C4-2B (cell line): ENCODE measurements around the gene KAZN.

ENCODE experiments used
- H3K27ac ChIP-seq: fragments of 450-650 bp; 2 replicates; pipeline ENCODE4 v1.5.1; 2017
- ZFX ChIP-seq: fragments of 450-650 bp; IDR thresholded peaks from 2 replicates; pipeline ENCODE4 v1.6.1; 2017
- TF ChIP-seq, protein P1 (sequence below): fragments of 450-650 bp; conservative IDR thresholded peaks from 2 replicates; pipeline ENCODE4 v1.5.1; 2017; ENCODE audit warnings: mild to moderate bottlenecking

KAZN gene

GRCh38 chr1:14844923-14845617, 246.6 kb downstream of the KAZN start:
- H3K27ac ChIP-seq: no peak overlapping the region
- TF ChIP-seq ZFX: no peak
- TF ChIP-seq, protein P1, sequence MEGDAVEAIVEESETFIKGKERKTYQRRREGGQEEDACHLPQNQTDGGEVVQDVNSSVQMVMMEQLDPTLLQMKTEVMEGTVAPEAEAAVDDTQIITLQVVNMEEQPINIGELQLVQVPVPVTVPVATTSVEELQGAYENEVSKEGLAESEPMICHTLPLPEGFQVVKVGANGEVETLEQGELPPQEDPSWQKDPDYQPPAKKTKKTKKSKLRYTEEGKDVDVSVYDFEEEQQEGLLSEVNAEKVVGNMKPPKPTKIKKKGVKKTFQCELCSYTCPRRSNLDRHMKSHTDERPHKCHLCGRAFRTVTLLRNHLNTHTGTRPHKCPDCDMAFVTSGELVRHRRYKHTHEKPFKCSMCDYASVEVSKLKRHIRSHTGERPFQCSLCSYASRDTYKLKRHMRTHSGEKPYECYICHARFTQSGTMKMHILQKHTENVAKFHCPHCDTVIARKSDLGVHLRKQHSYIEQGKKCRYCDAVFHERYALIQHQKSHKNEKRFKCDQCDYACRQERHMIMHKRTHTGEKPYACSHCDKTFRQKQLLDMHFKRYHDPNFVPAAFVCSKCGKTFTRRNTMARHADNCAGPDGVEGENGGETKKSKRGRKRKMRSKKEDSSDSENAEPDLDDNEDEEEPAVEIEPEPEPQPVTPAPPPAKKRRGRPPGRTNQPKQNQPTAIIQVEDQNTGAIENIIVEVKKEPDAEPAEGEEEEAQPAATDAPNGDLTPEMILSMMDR: no peak

DNA sequence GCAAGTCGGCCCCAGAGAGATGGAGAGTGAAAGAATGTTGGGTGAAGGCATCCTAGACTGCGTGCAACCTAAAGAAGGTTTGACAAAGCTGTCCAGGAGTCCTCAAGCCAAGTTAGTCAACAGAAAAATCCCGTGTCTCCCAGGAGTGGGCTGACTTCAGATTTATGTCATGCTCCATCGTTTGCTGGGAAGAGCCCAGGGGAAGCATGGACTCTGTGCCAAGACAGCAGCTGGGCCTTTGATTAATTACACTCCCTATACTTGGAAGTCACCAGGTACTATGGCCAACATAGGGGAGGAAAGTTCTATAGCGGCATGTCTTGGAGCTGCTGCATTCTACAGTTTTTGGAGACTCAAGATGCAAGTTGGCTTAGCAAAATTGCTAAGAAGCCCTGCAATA, 247.4 kb downstream of the KAZN start:
- TF ChIP-seq ZFX: no peak
- TF ChIP-seq, protein P1: no peak

DNA sequence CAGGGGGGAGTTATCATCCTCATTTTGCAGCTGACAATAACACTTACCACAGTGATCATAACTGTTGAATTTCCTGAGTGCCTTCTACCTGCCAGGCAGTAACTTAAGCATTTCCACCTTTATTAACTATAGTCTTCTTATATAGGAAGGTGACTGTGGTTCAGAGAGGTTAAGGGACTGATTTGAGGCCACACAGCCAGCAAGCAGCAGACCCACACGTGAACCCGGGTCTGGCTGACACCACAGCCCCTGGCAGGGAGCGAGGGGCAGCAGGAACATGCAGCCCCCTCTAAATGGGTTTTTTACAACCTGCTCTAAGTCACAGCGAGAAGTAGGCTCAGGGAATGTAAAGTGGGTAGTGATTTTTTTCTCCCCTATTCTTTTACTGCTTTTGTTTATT, 248.2 kb downstream of the KAZN start:
- TF ChIP-seq ZFX: no peak
- TF ChIP-seq, protein P1: no peak
- no peak overlapping the region for H3K27ac ChIP-seq

More for the DNA sequence above, 247.4 kb downstream of the KAZN start:
- H3K27ac ChIP-seq: no peak overlapping the region

DNA sequence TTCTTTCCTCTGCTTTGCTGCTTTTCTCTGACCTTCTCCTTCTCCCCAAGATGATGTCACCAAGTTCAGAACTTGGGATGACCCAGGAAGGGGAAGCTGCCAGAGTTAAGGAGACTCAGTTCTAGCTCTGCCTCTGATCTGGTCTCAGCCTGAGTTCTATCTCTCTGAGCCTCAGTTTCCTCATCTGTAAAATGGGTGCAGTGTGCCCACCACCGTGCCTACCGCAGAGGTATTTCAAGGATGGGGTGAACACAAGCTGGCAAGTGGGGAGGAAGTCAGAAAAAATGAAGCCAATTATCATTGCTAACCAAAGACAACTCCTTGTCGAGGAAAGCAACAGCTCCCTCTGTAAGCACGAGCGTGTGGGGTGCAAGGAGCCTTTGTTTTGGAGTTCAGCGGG, 249.7 kb downstream of the KAZN start:
- no peak overlapping the region for H3K27ac ChIP-seq
- TF ChIP-seq, protein P1: no peak
- TF ChIP-seq ZFX: no peak

- TF ChIP-seq ZFX: no peak
- TF ChIP-seq, protein P1: no peak
- no peak overlapping the region for H3K27ac ChIP-seq
Measured at GRCh38 chr1:14848625-14849024, 250.1 kb downstream of the KAZN start.

- TF ChIP-seq, protein P1: no peak
- TF ChIP-seq ZFX: no peak
- H3K27ac ChIP-seq: no peak overlapping the region
Measured at GRCh38 chr1:14849038-14849437, 250.6 kb downstream of the KAZN start.

- TF ChIP-seq, protein P1: no peak; the same call in 1 of the 2 replicates
- no peak for TF ChIP-seq ZFX
Measured at GRCh38 chr1:14850563-14850962, 252.1 kb downstream of the KAZN start.

More at GRCh38 chr1:14850563-14850962, 252.1 kb downstream of the KAZN start:
- H3K27ac ChIP-seq: no peak overlapping the region
